GM10266 (cell line): Measurements from ENCODE around the gene MRPL57.

Source experiments
- DNase-seq: peaks from one replicate; pipeline ENCODE4 v3.0.0; 2012; ENCODE audit errors: extremely low spot score
- CTCF ChIP-seq: IDR thresholded peaks from 2 replicates; pipeline ENCODE4 v1.5.1; 2012; ENCODE audit warnings: mild to moderate bottlenecking, low read depth; ENCODE audit not compliant: control insufficient read depth, insufficient read depth; ENCODE audit errors: missing control alignments

The MRPL57 gene

GRCh38 chr13:21221268-21221667 lies 44.8 kb downstream of the MRPL57 start:
- no peak for TF ChIP-seq CTCF
- no peak for DNase-seq

GRCh38 chr13:21225082-21225481 lies 48.6 kb downstream of the MRPL57 start:
- DNase-seq: no peak
- TF ChIP-seq CTCF: no peak

- TF ChIP-seq CTCF: no peak
- DNase-seq: no peak
These were observed 49.6 kb downstream of the MRPL57 start for GRCh38 chr13:21225841-21226581.

GRCh38 chr13:21227917-21228316 lies 51.5 kb downstream of the MRPL57 start:
- no peak for TF ChIP-seq CTCF

More at GRCh38 chr13:21227917-21228316, 51.5 kb downstream of the MRPL57 start:
- DNase-seq: no peak
